Measurements from ENCODE around the gene PRKCB. TPM values are rescaled to one million over a fixed set of nuclear protein-coding genes. Genes with fewer than 3 reads are reported as not detected.

The PRKCB gene
- polyA plus RNA-seq, 1 experiment = not detected

GRCh38 chr16:24188021-24188542, 352.3 kb downstream of the PRKCB start:
- Histone ChIP-seq H3K27me3 (ENCODE audit: control insufficient read depth, insufficient read depth, low read length) (no peaks in the 10 kb centered on the region), H3K9me3 (ENCODE audit: control insufficient read depth, insufficient read depth, low read length) (no peaks in the 10 kb centered on the region), H3K27ac (ENCODE audit: low read depth, low read length) (no peak overlapping the region), H3K4me3 (ENCODE audit: low read depth, low read length) (no peak overlapping the region)
- TF ChIP-seq CTCF (IDR thresholded peaks at IDR 0.05; ENCODE audit: low read depth, low read length) = no peak
- ChIA-PET CTCF (no interaction called here), POLR2A (no interaction called here)
- no peak for DNase-seq (ENCODE audit: low read depth, low spot score)

- DNase-seq (ENCODE audit: low read depth, low spot score) = no peak
- H3K27ac ChIP-seq (ENCODE audit: low read depth, low read length) = no peak overlapping the region
- POLR2A ChIA-PET = no interaction called here
- no peak for TF ChIP-seq CTCF (IDR thresholded peaks at IDR 0.05; ENCODE audit: low read depth, low read length)
- H3K4me3 ChIP-seq (ENCODE audit: low read depth, low read length) = no peak overlapping the region
- H3K9me3 ChIP-seq (ENCODE audit: control insufficient read depth, insufficient read depth, low read length) = no peaks in the 10 kb centered on the region; the same call in 1 of the 2 replicates
- H3K27me3 ChIP-seq (ENCODE audit: control insufficient read depth, insufficient read depth, low read length) = no peaks in the 10 kb centered on the region
- CTCF ChIA-PET = no interaction called here
These were observed 353.1 kb downstream of the PRKCB start for GRCh38 chr16:24188751-24189318.

- no peak overlapping the region for H3K27ac ChIP-seq (ENCODE audit: low read depth, low read length)
- H3K27me3 ChIP-seq (ENCODE audit: control insufficient read depth, insufficient read depth, low read length) = no peaks in the 10 kb centered on the region
- CTCF ChIA-PET = no interaction called here
- no peak overlapping the region for H3K4me3 ChIP-seq (ENCODE audit: low read depth, low read length)
- POLR2A ChIA-PET = no interaction called here
- no peak for TF ChIP-seq CTCF (IDR thresholded peaks at IDR 0.05; ENCODE audit: low read depth, low read length)
- DNase-seq (ENCODE audit: low read depth, low spot score) = no peak
- no peaks in the 10 kb centered on the region; the same call in 1 of the 2 replicates for H3K9me3 ChIP-seq (ENCODE audit: control insufficient read depth, insufficient read depth, low read length)
These were observed 354.2 kb downstream of the PRKCB start for GRCh38 chr16:24189941-24190340.

- ChIA-PET CTCF (no interaction called here), POLR2A (no interaction called here)
- Histone ChIP-seq H3K9me3 (ENCODE audit: control insufficient read depth, insufficient read depth, low read length) (no peaks in the 10 kb centered on the region; the same call in 1 of the 2 replicates), H3K27ac (ENCODE audit: low read depth, low read length) (no peak overlapping the region), H3K27me3 (ENCODE audit: control insufficient read depth, insufficient read depth, low read length) (no peaks in the 10 kb centered on the region), H3K4me3 (ENCODE audit: low read depth, low read length) (no peak overlapping the region)
- TF ChIP-seq CTCF (IDR thresholded peaks at IDR 0.05; ENCODE audit: low read depth, low read length) = no peak
- no peak for DNase-seq (ENCODE audit: low read depth, low spot score)
These were observed 356.2 kb downstream of the PRKCB start for GRCh38 chr16:24191876-24192402.

GRCh38 chr16:24195221-24195620, 359.4 kb downstream of the PRKCB start:
- CTCF ChIA-PET = no interaction called here
- no peak for DNase-seq (ENCODE audit: low read depth, low spot score)
- no peak overlapping the region for H3K4me3 ChIP-seq (ENCODE audit: low read depth, low read length)
- no peaks in the 10 kb centered on the region; the same call in 1 of the 2 replicates for H3K9me3 ChIP-seq (ENCODE audit: control insufficient read depth, insufficient read depth, low read length)
- no peak for TF ChIP-seq CTCF (IDR thresholded peaks at IDR 0.05; ENCODE audit: low read depth, low read length)
- POLR2A ChIA-PET = no interaction called here
- no peak overlapping the region for H3K27ac ChIP-seq (ENCODE audit: low read depth, low read length)
- H3K27me3 ChIP-seq (ENCODE audit: control insufficient read depth, insufficient read depth, low read length) = no peaks in the 10 kb centered on the region

All from AG04450 (cell line).